ENCODE results near the gene BSN. TPM values are rescaled to one million over a fixed set of nuclear protein-coding genes. Genes with fewer than 3 reads are reported as not detected.

The BSN gene
- total and polyA plus RNA-seq, 2 experiments from 2014 or later = 1.2 to 2.1 TPM

- Histone ChIP-seq H3K27ac (no peak overlapping the region), H3K9me3 (ENCODE audit: low read depth) (no peaks in the 10 kb centered on the region), H3K4me1 (ENCODE audit: low read depth) (no peaks in the 10 kb centered on the region), H3K27me3 (no peaks in the 10 kb centered on the region), H3K4me3 (no peak overlapping the region), H3K36me3 (peaks cover 8% of the 10 kb centered on the region)
- no peak for DNase-seq (ENCODE audit: low read depth in 1 of 2, low spot score in 1 of 2)
- TF ChIP-seq CTCF (IDR thresholded peaks at IDR 0.05; ENCODE audit: low read depth, low read length) = no peak
These were observed 23.1 kb upstream of the BSN start for GRCh38 chr3:49531218-49531617.

GRCh38 chr3:49531715-49532114 lies 22.6 kb upstream of the BSN start:
- Histone ChIP-seq H3K9me3 (ENCODE audit: low read depth) (no peaks in the 10 kb centered on the region), H3K27ac (no peak overlapping the region), H3K36me3 (peaks cover 8% of the 10 kb centered on the region), H3K4me1 (ENCODE audit: low read depth) (no peaks in the 10 kb centered on the region), H3K27me3 (no peaks in the 10 kb centered on the region), H3K4me3 (no peak overlapping the region)
- TF ChIP-seq CTCF (IDR thresholded peaks at IDR 0.05; ENCODE audit: low read depth, low read length) = no peak
- no peak for DNase-seq (ENCODE audit: low read depth in 1 of 2, low spot score in 1 of 2)

GRCh38 chr3:49533031-49533430 lies 21.2 kb upstream of the BSN start:
- H3K36me3 ChIP-seq = peaks cover 8% of the 10 kb centered on the region
- no peak overlapping the region for H3K4me3 ChIP-seq
- no peak overlapping the region for H3K27ac ChIP-seq
- no peak for TF ChIP-seq CTCF (IDR thresholded peaks at IDR 0.05; ENCODE audit: low read depth, low read length)
- DNase-seq (ENCODE audit: low read depth in 1 of 2, low spot score in 1 of 2) = no peak
- H3K9me3 ChIP-seq (ENCODE audit: low read depth) = no peaks in the 10 kb centered on the region
- H3K4me1 ChIP-seq (ENCODE audit: low read depth) = no peaks in the 10 kb centered on the region
- H3K27me3 ChIP-seq = no peaks in the 10 kb centered on the region

GRCh38 chr3:49533786-49534519 lies 20.3 kb upstream of the BSN start:
- Histone ChIP-seq H3K27me3 (no peaks in the 10 kb centered on the region), H3K9me3 (ENCODE audit: low read depth) (no peaks in the 10 kb centered on the region), H3K4me1 (ENCODE audit: low read depth) (no peaks in the 10 kb centered on the region), H3K27ac (no peak overlapping the region), H3K4me3 (no peak overlapping the region), H3K36me3 (peaks cover 8% of the 10 kb centered on the region)
- TF ChIP-seq CTCF (IDR thresholded peaks at IDR 0.05; ENCODE audit: low read depth, low read length) = no peak
- DNase-seq (ENCODE audit: low read depth in 1 of 2, low spot score in 1 of 2) = no peak

GRCh38 chr3:49534581-49535441 lies 19.5 kb upstream of the BSN start:
- Histone ChIP-seq H3K4me1 (ENCODE audit: low read depth) (no peaks in the 10 kb centered on the region), H3K27ac (no peak overlapping the region), H3K4me3 (no peak overlapping the region), H3K9me3 (ENCODE audit: low read depth) (no peaks in the 10 kb centered on the region), H3K36me3 (peaks cover 8% of the 10 kb centered on the region), H3K27me3 (no peaks in the 10 kb centered on the region)
- DNase-seq (ENCODE audit: low read depth in 1 of 2, low spot score in 1 of 2) = no peak
- no peak for TF ChIP-seq CTCF (IDR thresholded peaks at IDR 0.05; ENCODE audit: low read depth, low read length)
